GM21529 (cell line): ENCODE results near the gene KLHL40.

ENCODE experiments used
- ATAC-seq: cut with Tn5 transposase; IDR thresholded peaks from one replicate; pipeline ENCODE4 v1.9.1; 2021; ENCODE audit not compliant: unreplicated experiment

KLHL40 gene

DNA sequence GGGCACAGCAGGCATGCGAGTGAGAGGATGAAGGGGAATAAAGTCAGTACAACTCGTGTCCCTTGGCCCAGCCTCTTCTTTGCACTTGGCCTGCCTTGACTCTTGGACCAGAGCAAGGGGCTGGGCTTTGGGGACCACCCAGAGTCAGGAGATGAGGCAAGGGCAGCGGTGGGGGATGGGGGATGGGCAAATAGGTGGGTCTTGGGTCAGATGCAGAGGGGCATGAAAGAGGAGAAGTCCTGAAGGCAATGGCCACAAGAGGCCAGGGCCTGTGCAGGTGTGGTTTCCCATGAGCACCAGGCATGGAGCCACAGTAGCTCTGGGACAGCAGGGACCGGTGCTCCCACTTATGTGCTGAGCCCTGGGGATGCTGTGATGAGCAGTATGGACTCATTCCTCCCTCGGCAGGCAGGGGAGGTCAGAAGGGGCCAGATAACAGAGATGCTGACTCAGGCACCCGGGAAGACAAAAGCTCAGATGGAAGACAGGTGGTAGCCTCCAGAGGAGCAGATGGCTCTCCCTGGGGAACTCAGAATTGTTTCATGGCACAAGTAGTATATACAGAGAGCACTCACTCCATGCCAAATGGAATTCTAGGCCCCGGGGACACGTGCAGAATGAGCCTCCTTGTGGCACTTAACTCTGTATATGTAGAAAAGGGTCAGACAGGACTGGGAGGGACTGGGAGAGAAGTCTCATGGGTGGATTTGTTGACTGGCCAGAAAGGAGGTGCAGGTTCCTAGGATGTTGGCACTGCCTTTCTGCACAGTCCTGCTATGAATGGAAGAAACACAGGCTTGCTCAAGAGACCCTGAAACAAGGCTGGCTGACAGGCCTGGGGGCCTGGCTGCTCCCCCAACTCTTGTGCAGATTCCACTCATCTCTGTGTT is 17.6 kb upstream of the KLHL40 start:
- no peak for ATAC-seq

DNA sequence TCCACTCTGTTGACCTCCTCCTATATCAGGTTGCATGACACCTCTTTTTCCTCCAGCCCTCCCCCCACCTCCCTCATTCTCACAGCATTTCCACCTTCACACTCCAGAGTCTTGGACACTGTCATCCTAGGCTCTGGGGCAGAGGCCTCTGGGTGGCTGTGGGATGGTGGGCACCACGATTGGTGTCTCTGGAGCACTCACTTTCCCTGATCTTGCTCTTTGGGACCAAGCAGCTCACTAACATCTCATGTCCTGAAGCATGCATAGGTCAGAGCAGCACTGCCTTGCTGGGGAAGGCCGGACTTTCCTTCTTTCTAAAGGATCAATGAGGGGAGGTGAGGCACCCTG is 16.9 kb upstream of the KLHL40 start:
- no peak for ATAC-seq

DNA sequence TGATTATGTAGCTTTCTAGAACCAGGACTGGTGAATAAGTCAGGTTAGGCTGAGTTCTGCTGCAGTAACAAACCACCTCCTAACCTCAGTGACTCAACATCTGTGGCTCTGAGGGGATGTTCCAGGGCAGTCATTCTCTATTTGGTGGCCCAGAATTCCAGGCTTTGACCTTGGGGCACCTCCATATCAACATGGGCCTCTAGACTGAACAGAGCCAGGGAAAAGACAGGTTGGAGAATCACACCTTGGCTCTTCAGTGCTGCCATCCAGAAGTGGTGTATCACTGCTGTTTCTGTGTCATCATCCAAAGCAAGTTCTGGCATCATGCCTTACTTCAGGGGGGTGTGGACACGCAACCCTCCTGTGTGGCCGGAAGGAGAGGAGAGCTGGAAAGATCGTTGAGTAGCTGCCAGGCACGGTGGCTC is 16.5 kb upstream of the KLHL40 start:
- ATAC-seq = no peak

DNA sequence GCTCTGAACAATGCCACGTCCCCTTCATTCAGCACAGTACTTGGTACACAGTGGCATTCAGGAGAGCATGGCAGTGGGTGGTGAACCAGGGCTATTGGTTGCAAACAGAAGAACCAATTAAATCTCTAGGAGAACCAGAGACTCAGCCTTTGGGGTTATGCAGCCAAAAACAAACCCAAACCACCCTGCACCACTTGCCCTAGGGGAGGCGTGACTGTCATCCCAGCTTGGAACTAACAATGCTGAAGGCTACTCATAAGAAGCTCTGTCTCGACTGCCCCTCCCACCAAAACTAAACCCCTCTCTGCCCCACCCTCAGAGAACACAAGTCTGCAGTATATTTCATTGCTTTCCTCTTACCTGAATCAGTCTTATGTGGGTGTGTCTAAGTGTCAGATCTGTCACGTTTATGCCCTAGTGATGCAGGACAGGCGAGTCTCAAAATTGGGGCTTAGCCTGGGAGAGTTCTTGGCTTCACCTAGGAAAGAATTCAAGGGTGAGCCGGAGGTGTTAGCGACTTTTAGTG is 15.2 kb upstream of the KLHL40 start:
- ATAC-seq = no peak

DNA sequence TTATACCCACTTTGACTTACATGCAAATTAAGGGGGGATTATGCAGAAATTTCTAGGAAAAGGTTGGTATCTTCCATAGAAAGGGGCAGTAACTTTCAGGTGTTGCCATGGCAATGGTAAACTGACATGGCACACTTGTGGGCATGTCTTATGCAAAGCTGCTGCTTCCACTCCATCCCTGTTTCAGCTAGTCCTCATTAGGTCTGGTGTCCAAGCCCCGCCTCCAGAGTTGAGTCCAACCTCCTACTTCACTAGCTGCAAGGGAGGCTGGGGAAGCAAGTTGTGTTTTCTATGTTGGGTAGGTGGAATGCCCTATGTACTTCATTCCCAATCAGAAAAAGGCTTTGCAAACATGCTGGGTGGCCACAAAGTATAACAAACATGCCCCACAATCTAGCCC is 14.7 kb upstream of the KLHL40 start:
- ATAC-seq = no peak

DNA sequence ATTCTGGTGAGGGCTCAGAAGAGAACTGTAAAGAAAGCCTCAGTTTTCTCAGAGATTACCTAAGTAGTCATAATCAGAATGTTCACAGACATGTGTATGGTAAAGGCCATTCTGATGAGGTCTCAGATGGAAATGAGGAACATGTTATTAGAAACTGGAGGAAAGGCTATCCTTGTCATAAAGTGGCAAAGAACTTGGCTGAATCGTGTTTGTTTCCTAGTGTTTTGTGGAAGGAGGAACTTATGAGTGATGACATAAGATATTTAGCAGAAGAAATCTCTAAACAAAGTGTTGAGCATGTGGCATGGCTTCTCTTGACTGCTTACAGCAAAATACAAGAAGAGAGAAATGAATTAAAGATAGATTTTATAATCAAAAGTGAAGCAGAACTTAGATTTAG is 12.8 kb upstream of the KLHL40 start:
- no peak for ATAC-seq

DNA sequence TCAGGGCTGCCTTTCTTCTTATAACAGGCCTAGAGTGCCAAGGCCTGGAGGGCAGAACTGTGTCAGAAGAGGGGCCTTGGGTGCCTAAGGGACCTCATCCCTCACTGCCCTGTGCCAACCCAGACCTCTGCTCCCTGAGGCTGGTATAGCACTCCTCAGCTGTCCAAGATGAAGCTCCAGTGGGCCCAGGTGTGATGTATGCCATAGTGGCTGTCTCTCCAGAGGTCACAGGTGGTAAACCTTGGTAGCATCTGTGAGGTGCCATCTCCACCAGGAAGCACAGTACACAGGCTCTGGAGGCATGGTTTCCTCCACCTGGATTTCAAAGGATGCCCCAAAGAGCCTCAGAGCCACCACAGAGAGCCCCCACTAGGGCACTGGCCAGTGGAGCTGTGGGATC is 12.3 kb upstream of the KLHL40 start:
- no peak for ATAC-seq

DNA sequence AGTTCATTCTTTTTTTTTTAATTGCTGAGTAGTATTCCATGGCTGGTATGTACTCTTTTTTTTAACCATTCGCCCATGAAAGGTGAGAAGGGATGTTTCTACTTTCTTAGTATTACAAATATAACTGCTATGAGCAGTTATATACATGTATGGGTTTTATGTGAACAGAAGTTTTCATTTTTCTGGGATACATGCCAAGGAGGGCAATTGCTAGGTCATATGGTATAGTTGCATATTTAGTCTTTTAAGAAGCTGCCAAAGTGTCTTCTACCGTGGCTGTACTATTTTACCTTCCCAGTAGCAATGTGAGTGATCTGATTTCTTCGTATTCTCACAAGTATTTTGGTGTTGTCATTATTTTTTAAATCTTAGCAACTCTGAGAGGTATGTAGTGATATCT is 11.2 kb upstream of the KLHL40 start:
- ATAC-seq = no peak

DNA sequence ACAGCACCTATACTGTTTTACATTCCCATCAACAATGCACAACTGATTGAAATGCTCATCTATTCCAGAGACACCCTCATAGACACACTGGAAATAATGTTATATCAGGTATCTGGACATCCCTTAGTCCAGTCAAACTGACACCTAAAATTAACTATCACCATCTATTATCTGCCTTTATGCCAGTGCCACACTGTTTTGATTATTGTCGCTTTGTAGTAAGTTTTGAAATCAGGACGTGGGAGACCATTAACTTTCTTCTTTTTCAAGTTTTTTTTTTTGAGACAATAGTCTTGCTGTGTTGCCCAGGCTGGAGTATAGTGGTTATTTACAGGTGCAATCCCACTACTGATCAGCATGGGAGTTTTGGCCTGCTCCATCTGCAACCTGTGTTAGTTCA is 9.4 kb upstream of the KLHL40 start:
- no peak for ATAC-seq

DNA sequence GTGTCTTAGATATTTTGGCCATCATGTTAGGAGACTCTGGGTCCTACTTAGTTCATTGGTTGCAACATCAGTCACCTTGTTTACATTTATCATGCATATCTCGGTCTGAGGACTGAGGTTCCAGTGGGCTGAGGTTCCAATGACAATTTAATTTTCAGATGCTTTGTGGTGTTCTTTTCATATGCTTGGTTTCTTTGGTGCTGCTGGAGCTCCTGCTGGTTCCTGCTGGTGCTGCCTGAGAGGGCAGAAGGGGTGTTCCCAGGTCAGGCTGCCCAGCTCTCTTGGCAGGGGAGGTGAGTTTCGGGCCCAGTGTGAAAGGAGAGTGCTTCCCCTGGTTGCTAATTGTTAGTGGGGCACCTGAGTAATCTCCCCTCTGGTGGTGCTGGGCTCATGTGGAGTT is 6.9 kb upstream of the KLHL40 start:
- no peak for ATAC-seq

DNA sequence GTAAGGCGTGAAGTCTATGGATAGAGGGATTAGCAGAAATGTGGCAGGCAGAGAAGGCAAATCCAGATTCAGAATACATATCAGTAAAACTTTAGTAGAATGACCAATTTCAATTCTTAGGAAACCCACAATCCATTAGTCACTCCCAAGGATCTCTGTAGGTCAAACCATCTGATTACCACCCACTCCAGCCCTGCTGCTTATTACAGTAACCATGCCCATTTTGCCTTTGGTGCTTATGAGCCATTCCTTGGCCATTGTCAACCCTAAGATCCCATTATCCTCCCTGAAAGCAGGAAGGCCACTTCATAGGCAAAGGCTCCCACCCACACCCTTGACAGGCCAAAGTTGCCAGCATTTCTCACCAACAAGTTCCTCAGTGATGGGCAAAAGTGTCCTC is 5.1 kb upstream of the KLHL40 start:
- no peak for ATAC-seq

DNA sequence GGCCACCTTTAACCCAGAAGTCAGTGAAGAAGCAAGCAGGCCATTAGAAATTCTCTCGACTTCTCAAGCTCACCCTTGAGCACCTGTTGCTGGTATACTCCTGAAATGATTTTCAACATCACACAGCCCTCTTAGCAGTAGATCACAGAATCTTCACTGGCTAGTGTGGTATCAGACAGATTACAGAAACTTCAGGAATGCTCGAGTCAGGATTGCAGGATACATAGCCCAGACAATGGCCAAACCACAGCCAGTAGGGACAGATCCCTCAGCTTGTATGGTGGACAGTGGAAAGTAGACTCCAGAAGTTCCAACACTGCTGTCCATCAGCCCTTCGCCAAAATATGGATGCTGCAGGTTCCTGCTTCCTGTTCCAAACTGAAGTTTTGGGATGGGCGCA is 4.5 kb upstream of the KLHL40 start:
- ATAC-seq = no peak

DNA sequence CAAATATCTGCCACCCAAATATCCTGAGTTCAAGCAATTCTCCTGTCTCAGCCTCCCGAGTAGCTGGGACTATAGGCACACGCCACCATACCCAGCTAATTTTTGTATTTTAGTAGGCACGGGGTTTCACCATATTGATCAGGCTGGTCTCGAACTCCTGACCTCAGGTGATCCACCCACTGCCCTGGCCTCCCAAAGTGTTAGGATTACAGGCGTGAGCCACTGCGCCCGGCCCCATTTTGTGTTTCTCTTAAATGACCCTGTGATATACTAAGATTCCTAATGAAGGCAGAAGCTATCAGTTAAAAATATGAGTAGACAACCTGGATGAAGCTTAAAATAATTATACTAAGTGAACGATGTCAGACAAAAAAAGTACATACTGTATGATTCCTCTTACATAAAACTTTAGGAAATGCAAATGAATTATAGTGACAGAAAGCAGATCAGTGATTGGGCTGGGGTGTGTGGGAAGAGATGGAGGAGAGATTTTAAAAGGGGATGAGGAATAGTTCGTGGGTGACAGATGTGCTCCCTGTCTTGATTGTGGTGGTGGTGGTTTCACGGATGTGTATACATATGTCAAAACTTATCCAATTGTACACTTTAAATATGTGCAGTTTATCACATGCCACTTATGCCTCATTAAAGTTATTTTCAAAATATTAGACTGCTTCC is 3.8 kb upstream of the KLHL40 start:
- no peak for ATAC-seq

DNA sequence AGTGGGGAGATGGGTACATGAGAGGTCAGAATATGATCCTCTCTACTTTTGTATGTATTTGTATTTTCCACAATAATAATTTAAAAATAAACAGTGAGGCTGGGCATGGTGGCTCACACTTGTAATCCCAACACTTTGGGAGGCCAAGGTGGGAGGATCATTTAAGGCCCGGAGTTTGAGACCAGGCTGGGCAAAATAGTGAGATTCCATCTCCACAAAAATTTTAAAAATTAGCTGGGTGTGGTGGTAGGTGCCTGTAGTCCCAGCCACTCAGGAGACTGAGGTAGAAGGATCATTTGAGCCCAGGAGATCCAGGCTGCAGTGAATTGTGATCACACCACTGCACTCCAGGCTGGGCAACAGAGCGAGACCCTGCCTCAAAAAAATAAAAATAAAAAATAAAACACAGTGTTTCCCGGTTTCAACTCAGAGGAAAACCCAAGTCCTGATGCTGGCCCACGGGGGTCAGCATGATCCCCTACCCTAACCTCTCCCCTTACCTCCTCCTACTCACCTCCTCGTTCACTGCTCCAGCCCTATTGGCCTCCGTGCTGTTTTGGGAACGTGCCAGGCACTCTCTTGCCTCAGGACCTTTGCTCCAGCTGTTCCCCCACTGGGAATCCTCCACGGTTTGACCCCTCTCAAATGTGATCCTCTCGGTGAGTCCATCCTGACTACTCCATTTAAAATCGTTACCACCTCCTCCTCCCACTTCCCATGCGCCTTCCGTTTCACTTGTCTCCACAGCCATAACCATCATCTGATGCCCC is 2.9 kb upstream of the KLHL40 start:
- ATAC-seq = no peak

DNA sequence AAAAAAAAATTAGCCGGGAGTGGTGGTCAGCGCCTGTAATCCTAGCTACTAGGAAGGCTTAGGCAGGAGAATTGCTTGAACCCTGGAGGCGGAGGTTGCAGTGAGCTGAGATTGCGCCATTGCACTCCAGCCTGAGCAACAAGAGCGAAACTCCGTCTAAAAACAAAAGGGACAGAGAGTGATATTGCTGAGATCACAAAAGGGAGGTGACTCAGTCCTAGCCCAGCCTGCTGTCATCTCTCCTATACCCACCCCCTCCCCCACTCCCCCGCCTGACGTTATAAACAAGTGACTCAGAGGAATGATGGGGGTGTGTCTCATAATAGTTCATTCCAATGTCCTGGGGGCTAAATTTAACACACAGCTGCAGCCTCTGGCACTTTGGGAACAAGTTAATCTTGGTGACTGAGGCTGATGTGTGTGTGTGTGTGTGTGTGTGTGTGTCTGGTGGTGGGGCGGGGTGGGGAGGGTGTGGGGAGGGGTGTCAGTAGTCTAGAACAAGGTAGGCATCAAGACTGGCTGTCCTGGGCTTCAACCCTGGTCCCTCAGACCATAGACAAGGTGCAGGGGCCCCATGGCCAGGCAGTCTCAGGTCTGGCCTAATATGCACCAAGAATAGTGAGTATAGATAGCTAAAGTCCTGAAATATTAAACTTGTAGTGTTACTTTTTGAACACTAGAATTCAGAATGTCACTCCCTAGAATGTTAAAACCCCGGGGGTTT is 1.3 kb upstream of the KLHL40 start:
- ATAC-seq = no peak

DNA sequence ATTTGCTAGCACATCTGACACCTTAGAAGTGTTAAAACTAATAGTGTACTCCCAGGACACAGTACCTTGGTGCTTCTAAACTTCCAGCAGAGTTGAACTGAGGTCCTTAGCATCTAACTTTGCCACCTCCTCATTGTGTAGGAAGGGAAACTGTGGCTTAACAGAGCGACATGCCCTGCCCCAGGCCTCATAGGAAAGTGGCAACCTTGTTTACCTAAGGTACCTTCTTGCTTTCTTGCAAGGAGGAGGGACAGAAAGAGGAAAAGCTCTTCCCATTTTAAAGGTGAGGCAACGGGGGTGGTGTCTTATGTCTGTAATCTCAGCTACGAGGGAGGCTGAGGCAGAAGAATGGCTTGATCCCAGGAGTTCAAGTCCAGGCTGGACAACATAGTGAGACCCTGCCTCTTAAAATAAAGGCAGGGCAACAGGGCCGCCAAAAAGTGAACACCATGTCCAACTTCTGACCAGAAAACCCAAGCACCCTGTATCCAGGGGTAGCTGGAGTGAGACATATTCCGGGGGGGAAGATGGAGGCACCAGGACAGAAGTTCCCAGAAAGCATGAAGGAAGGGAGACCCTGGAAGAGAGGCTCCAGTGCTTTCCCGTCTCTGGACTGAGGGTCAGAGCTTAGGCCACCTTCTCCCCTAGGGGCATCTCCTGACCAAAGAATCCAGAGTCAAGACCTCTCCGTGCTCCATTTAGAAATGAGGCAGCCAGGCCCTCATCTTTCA is 540 bp upstream of the KLHL40 start:
- ATAC-seq = no peak

DNA sequence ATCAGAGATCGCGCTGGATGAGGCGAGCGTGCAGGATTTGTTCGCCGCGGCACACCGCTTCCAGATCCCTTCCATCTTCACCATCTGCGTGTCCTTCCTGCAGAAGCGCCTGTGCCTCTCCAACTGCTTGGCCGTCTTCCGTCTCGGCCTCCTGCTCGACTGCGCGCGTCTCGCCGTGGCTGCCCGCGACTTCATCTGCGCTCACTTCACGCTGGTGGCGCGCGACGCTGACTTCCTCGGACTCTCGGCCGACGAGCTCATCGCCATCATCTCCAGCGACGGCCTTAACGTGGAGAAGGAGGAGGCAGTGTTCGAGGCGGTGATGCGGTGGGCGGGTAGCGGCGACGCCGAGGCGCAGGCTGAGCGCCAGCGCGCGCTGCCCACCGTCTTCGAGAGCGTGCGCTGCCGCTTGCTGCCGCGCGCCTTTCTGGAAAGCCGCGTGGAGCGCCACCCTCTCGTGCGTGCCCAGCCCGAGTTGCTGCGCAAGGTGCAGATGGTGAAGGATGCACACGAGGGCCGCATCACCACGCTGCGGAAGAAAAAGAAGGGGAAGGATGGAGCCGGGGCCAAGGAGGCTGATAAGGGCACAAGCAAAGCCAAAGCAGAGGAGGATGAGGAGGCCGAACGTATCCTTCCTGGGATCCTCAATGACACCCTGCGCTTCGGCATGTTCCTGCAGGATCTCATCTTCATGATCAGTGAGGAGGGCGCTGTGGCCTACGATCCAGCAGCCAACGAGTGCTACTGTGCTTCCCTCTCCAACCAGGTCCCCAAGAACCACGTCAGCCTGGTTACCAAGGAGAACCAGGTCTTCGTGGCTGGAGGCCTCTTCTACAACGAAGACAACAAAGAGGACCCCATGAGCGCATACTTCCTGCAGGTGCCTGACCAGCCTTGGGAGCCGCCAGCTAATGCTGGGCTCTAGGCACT is 819 bp downstream of the KLHL40 start:
- ATAC-seq = no peak

DNA sequence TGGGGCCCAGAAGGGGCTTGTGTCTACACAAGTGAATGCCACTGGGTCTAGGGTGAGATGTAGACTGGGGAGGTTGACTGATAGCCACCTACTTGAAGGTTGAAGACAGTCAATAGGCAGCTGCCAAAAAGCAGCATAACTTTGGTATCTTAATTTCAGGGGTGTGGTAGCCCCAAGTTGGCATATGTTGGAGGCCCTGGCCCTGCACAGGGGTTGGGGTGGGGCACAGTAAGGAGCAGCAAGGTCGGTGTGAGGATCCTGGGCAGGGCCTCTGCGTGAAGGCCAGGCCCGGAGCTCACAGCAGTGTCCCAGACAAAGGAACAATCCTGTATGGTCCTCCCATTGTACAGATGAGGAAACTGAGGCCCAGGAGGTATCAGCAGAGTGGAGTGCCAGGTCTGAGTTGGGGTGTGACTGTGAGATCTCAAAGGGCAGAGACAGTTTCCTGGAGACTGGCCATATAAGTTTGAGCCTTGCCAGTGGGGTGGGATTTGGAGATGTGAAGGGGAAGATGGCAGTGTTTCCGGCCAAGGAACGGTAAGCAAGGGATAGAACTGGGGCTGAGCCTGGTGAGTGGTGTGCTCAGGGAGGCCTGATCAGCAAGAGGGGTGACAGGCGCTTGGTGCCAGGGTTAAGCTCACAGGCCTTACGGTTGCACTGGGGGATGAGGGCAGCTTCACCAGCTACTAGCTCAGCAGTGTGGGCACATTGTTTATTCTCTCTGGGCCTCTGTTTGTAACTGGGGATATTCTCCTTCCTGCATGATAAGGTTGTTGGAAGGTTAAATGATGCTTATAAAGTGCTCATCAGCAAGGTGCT is 1.7 kb downstream of the KLHL40 start:
- no peak for ATAC-seq
